Fibroblast of lung (primary cell): ENCODE results near the gene AMIGO1. TPM values are rescaled to one million over a fixed set of nuclear protein-coding genes. Genes with fewer than 3 reads are reported as not detected.

Source experiments
- DNase-seq, 2 donors: peaks; one replicate each; pipeline versions ENCODE4 v3.0.0 to v3.0.0-alpha.2; 2010; ENCODE audit warnings: low read depth in 2 of 2
- H2AFZ ChIP-seq: 2 replicates; pipeline ENCODE4 v1.5.1; 2012; ENCODE audit warnings: low read length, control low read depth, inconsistent platforms
- H3K27ac ChIP-seq: 2 replicates; pipeline ENCODE4 v1.5.1; 2011; ENCODE audit warnings: low read length, control low read depth; ENCODE audit not compliant: insufficient read depth
- H3K27me3 ChIP-seq: 2 replicates; pipeline ENCODE4 v1.5.1; 2011; ENCODE audit warnings: mild to moderate bottlenecking, low read length; ENCODE audit not compliant: control insufficient read depth, insufficient read depth
- H3K36me3 ChIP-seq: 2 replicates; pipeline ENCODE4 v1.5.1; 2011; ENCODE audit warnings: low read length; ENCODE audit not compliant: control insufficient read depth, insufficient read depth
- H3K4me1 ChIP-seq: 2 replicates; pipeline ENCODE4 v1.5.1; 2011; ENCODE audit warnings: low read length; ENCODE audit not compliant: control insufficient read depth, insufficient read depth; ENCODE audit errors: extremely low read depth
- H3K4me2 ChIP-seq: 2 replicates; pipeline ENCODE4 v1.5.1; 2011; ENCODE audit warnings: low read length, control low read depth; ENCODE audit not compliant: insufficient read depth; ENCODE audit errors: extremely low read depth
- H3K4me3 ChIP-seq, 4 experiments: fragments of 200-600 bp in 1 of 4; sonication (generic) in 1 of 4; replicated peaks in 1 of 4; 2 replicates each; pipeline ENCODE4 v1.5.1; 2011 to 2016; ENCODE audit warnings: low read length in 4 of 4, low read depth in 3 of 4, mild to moderate bottlenecking in 3 of 4, control low read depth in 2 of 4, inconsistent platforms in 1 of 4, mixed read lengths in 1 of 4; ENCODE audit not compliant: insufficient read depth in 1 of 4; ENCODE audit errors: control extremely low read depth in 1 of 4
- H3K79me2 ChIP-seq: 2 replicates; pipeline ENCODE4 v1.5.1; 2012; ENCODE audit warnings: mild to moderate bottlenecking, low read length, inconsistent platforms; ENCODE audit not compliant: control insufficient read depth, insufficient read depth
- H3K9ac ChIP-seq: 2 replicates; pipeline ENCODE4 v1.5.1; 2011; ENCODE audit warnings: mild to moderate bottlenecking, low read length, control low read depth; ENCODE audit not compliant: insufficient read depth
- H3K9me3 ChIP-seq: 2 replicates; pipeline ENCODE4 v1.5.1; 2012; ENCODE audit warnings: low read depth, low read length; ENCODE audit not compliant: control insufficient read depth, insufficient read depth
- H4K20me1 ChIP-seq: 2 replicates; pipeline ENCODE4 v1.5.1; 2011; ENCODE audit warnings: low read length; ENCODE audit not compliant: control insufficient read depth, insufficient read depth; ENCODE audit errors: extremely low read depth
- EZH2 ChIP-seq: IDR thresholded peaks from 2 replicates; pipeline ENCODE4 v1.5.1; 2012; ENCODE audit warnings: low read length, control low read depth, mild to moderate bottlenecking; ENCODE audit errors: missing control alignments
- polyA plus RNA-seq, 2 donors: library from polyadenylated mRNA; depleted of rRNA in 1 of 2; stranded (reverse) in 1 of 2; unstranded in 1 of 2; fragments of >200 nt; gene quantifications; 2 replicates each; pipeline ENCODE4 v1.2.1, GENCODE V29; 2011 to 2012; ENCODE audit warnings: missing spikeins in 1 of 2
- total RNA-seq: library from RNA; depleted of rRNA; stranded (reverse); fragments of >200 nt; gene quantifications from 2 replicates; pipeline ENCODE4 v1.2.1, GENCODE V29; 2014
- TF ChIP-seq, protein P1 (sequence below), 2 donors: IDR thresholded peaks in 1 of 2; conservative IDR thresholded peaks in 1 of 2; 1 replicate in 1 of 2; 2 replicates in 1 of 2; pipeline ENCODE4 v1.5.1; 2011 to 2012; ENCODE audit warnings: low read length in 2 of 2, control low read depth in 1 of 2, inconsistent platforms in 1 of 2, low read depth in 1 of 2, mild to moderate bottlenecking in 1 of 2

AMIGO1 gene
- total and polyA plus RNA-seq, 2 donors (not counting 1 experiment from before 2014, with no cell fraction given), result 0.57 to 2.5 TPM

DNA sequence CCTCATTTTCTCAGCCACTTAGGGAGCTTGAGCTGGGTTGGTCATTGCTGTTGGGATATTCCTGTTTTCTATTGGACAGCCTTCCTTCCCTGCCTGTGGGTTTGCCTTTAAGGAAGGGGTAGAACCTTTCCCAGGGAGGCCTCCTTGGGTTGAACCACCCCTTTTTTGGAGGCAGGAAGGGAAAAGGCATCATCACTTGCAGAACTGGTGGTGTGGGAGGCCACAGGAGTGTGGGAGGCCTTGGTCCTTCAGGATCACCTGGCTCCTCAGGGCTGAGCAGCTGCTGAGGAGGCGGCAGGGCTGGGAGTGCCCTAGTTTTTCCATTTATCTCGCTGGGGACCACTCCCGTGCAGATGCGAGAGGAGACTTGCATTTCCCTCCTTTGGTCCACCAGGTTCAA lies 16.3 kb downstream of the AMIGO1 start:
- no peaks in the 10 kb centered on the region for H4K20me1 ChIP-seq
- peaks cover 14% of the 10 kb centered on the region for H3K36me3 ChIP-seq
- no peaks in the 10 kb centered on the region for H3K9me3 ChIP-seq
- H3K4me1 ChIP-seq, result peaks cover 3% of the 10 kb centered on the region
- peak overlapping the region; percentile 98 for H2AFZ ChIP-seq
- H3K27ac ChIP-seq, result no peak overlapping the region
- no peak overlapping the region for H3K9ac ChIP-seq
- no peaks in the 10 kb centered on the region for H3K27me3 ChIP-seq
- peak overlapping the region; percentile 91 for H3K4me2 ChIP-seq
- DNase-seq, result no peak
- H3K4me3 ChIP-seq, result peak overlapping the region in 1 of 4 experiments; percentile 97
- H3K79me2 ChIP-seq, result no peaks in the 10 kb centered on the region
- TF ChIP-seq EZH2, result no peak
- TF ChIP-seq, protein P1, sequence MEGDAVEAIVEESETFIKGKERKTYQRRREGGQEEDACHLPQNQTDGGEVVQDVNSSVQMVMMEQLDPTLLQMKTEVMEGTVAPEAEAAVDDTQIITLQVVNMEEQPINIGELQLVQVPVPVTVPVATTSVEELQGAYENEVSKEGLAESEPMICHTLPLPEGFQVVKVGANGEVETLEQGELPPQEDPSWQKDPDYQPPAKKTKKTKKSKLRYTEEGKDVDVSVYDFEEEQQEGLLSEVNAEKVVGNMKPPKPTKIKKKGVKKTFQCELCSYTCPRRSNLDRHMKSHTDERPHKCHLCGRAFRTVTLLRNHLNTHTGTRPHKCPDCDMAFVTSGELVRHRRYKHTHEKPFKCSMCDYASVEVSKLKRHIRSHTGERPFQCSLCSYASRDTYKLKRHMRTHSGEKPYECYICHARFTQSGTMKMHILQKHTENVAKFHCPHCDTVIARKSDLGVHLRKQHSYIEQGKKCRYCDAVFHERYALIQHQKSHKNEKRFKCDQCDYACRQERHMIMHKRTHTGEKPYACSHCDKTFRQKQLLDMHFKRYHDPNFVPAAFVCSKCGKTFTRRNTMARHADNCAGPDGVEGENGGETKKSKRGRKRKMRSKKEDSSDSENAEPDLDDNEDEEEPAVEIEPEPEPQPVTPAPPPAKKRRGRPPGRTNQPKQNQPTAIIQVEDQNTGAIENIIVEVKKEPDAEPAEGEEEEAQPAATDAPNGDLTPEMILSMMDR (conservative IDR thresholded peaks at IDR 0.05 in 1 of 2, IDR thresholded peaks at IDR 0.05 in 1 of 2; ENCODE audit: low read depth in 1 of 2, low read length in 2 of 2), result no peak

DNA sequence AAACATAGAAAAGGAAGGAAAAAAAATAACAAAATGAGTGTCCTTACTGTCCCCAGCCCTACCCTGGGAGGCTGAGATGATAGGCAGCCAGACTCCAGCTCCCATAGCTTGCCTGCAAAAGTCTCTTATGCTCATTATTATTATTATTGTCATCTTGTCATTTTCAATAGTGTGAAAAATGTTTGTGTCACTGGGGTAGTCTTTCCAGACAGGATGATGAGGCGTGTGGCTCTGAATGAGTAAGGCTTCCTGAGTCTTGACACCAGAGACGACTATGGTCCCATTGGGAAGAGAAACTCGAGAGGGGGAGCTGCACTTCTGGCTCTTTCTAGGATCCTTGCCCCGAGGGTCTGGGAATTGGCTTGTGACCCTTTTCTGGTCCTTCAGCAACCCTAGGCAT lies 16.7 kb downstream of the AMIGO1 start:
- Histone ChIP-seq H4K20me1 (no peaks in the 10 kb centered on the region), H3K9ac (no peak overlapping the region), H3K27ac (no peak overlapping the region), H3K36me3 (peaks cover 13% of the 10 kb centered on the region), H3K4me3 (no peak overlapping the region), H3K27me3 (no peaks in the 10 kb centered on the region), H3K9me3 (no peaks in the 10 kb centered on the region), H2AFZ (no peak overlapping the region), H3K4me2 (no peak overlapping the region), H3K4me1 (peaks cover 3% of the 10 kb centered on the region), H3K79me2 (no peaks in the 10 kb centered on the region)
- DNase-seq, result no peak
- TF ChIP-seq EZH2, result no peak
- TF ChIP-seq, protein P1 (conservative IDR thresholded peaks at IDR 0.05 in 1 of 2, IDR thresholded peaks at IDR 0.05 in 1 of 2; ENCODE audit: low read depth in 1 of 2, low read length in 2 of 2), result no peak

DNA sequence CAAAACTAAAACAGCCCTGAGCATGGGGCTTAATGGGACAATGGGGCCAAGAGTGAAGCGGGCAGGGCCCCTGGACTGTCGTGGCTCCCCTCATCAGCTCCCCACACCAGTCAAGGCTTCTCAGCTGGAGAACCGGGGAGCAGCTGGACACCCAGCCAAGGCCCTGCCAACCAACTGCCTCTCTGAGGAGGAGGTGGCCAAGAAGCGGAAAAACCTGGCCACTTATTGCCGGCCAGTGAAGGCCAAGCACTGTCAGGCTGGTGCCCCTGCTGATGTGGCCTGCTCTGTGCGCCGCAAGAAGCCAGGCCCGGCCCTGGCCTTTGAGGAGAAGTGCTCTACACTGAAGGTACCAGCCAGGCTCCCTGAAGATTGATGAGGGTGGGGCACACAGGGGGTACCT lies 18.2 kb downstream of the AMIGO1 start:
- TF ChIP-seq, protein P1 (conservative IDR thresholded peaks at IDR 0.05 in 1 of 2, IDR thresholded peaks at IDR 0.05 in 1 of 2; ENCODE audit: low read depth in 1 of 2, low read length in 2 of 2), result no peak
- Histone ChIP-seq H3K9ac (no peak overlapping the region), H3K4me1 (peaks cover 3% of the 10 kb centered on the region), H3K36me3 (peaks cover 12% of the 10 kb centered on the region), H2AFZ (no peak overlapping the region), H4K20me1 (no peaks in the 10 kb centered on the region), H3K27me3 (no peaks in the 10 kb centered on the region), H3K79me2 (no peaks in the 10 kb centered on the region), H3K4me2 (no peak overlapping the region), H3K27ac (no peak overlapping the region), H3K4me3 (no peak overlapping the region), H3K9me3 (no peaks in the 10 kb centered on the region)
- DNase-seq, result no peak
